Measurements from ENCODE around the gene MRPL14.
"Not testable (repeated sequence)": the region's sequence is repeated elsewhere in the genome, so short reads cannot be mapped to it uniquely, and the experiment has no call there.

MRPL14 gene

GRCh38 chr6:44096612-44097011 is 30.6 kb downstream of the MRPL14 start:
- peak; percentile 8 for DNase-seq

GRCh38 chr6:44095243-44095623 is 32.0 kb downstream of the MRPL14 start:
- not testable (repeated sequence) for DNase-seq

GRCh38 chr6:44094403-44095242 is 32.6 kb downstream of the MRPL14 start:
- no peak for DNase-seq

GRCh38 chr6:44093750-44094402 is 33.4 kb downstream of the MRPL14 start:
- DNase-seq, result no peak

GRCh38 chr6:44093066-44093465 is 34.2 kb downstream of the MRPL14 start:
- no peak for DNase-seq

GRCh38 chr6:44091981-44092884 is 35.0 kb downstream of the MRPL14 start:
- DNase-seq, result no peak

- DNase-seq, result not testable (repeated sequence)
Measured at GRCh38 chr6:44091356-44091755, 35.9 kb downstream of the MRPL14 start.

- no peak for DNase-seq
Measured at GRCh38 chr6:44090465-44090864, 36.8 kb downstream of the MRPL14 start.

GRCh38 chr6:44088827-44089590 is 38.2 kb downstream of the MRPL14 start:
- DNase-seq, result no peak

GRCh38 chr6:44087623-44088022 is 39.6 kb downstream of the MRPL14 start:
- no peak for DNase-seq

GRCh38 chr6:44086931-44087574 is 40.2 kb downstream of the MRPL14 start:
- DNase-seq, result no peak

GRCh38 chr6:44085219-44085618 is 42.0 kb downstream of the MRPL14 start:
- no peak for DNase-seq

- DNase-seq, result no peak
Measured at GRCh38 chr6:44084231-44085014, 42.8 kb downstream of the MRPL14 start.

- DNase-seq, result no peak
Measured at GRCh38 chr6:44082872-44083321, 44.4 kb downstream of the MRPL14 start.

- no peak for DNase-seq
Measured at GRCh38 chr6:44081753-44082152, 45.5 kb downstream of the MRPL14 start.

- no peak for DNase-seq
Measured at GRCh38 chr6:44080561-44081521, 46.4 kb downstream of the MRPL14 start.

GRCh38 chr6:44079672-44080071 is 47.6 kb downstream of the MRPL14 start:
- no peak for DNase-seq

GRCh38 chr6:44078827-44079671 is 48.2 kb downstream of the MRPL14 start:
- DNase-seq, result no peak
